ENCODE measurements around the gene CD48.
"Not testable (repeated sequence)": the region's sequence is repeated elsewhere in the genome, so short reads cannot be mapped to it uniquely, and the experiment has no call there.

The CD48 gene

DNA sequence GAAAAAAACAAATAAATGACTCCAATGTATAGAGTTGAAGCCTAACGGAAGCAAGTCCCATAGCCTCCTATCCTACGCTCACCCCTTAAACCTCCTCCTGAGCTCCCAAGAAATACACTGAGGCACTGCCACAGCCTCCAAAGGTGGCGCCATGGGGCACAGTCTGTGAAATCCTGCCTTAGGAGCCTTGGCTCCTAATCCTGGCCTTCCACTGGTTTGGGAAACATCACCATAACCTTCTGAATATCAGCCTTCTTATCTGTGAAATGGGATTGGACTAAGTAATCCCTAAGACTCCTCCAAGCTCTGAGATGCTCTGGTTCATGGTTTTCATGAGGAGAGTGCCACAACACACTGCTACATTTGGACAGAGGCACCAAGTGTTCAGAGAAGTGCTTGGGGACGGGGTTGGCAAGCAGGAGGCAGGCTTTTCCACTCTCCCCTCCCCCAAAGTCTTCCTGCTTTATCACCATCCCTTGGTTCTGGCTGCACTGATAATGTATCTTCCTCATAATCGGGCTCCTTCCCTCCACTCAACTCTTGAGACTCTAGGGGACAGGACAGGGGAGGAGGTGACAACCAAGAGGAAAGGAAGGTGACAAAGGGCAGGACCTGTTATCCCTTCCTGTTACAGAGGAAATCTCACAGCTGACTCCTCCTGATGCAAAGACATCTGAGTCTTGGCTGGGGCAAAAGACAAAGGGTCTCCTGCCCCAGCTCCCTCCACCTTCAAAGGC, 30.2 kb upstream of the CD48 start:
- no peak for DNase-seq (ENCODE audit: low read depth in 2 of 2)

- no peak for DNase-seq (ENCODE audit: low read depth in 2 of 2)
These were observed 29.5 kb upstream of the CD48 start for GRCh38 chr1:160741092-160741501.

DNA sequence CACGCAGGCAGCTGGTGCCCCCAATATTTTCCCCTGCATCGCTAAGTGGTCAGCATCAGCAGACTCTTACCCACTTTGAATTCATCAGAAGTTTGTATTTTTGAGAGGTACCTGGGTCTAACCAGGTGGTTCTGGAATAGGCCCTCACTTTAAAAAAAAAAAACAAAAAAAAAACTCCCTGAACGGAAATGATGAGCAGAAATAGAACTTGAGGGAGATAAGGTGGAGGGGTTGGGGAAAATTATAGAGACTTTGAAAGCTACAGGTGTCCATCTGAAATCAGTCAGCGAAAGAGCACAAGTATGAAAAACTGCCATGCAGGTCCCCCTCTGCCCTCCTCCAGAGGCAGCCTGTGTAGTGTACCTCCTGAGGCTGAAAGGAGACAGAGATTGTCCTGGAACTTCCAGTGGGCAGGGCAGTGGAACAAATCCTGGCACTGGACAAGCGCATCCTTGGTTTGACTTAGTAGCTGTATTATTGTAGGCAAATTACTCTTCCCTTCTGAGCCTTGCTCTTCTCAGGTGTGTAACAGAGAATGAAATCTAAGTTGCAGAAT, 28.6 kb upstream of the CD48 start:
- DNase-seq (ENCODE audit: low read depth in 2 of 2), result no peak

- DNase-seq (ENCODE audit: low read depth in 2 of 2), result peak in 1 of 2 donors; percentile 48
These were observed 27.5 kb upstream of the CD48 start, which contains the start of gene SLAMF7 for GRCh38 chr1:160739098-160739511. TSS of gene SLAMF7 (plus strand) at chr1:160739247. CDS start at chr1:160739302, 55 bp downstream.

- DNase-seq (ENCODE audit: low read depth in 2 of 2), result no peak
These were observed 26.6 kb upstream of the CD48 start for GRCh38 chr1:160738271-160738670.

GRCh38 chr1:160734301-160734700, 22.7 kb upstream of the CD48 start:
- DNase-seq (ENCODE audit: low read depth in 2 of 2), result no peak

- DNase-seq (ENCODE audit: low read depth in 2 of 2), result no peak
These were observed 22.3 kb upstream of the CD48 start for GRCh38 chr1:160733898-160734297.

- no peak for DNase-seq (ENCODE audit: low read depth in 2 of 2)
These were observed 20.4 kb upstream of the CD48 start for GRCh38 chr1:160731990-160732389.

DNA sequence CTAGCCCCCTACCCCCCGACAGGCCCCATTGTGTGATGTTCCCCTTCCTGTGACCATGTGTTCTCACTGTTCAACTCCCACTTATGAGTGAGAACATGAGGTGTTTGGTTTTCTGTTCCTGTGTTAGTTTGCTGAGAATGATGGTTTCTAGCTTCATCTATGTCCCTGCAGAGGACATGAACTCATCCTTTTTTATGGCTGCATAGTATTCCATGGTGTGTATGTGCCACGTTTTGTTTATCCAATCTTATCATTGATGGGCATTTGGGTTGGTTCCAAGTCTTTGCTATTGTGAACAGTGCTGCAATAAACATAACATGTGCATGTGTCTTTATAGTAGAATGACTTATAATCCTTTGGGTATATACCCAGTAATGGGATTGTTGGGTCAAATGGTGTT, 19.9 kb upstream of the CD48 start:
- DNase-seq (ENCODE audit: low read depth in 2 of 2), result not testable (repeated sequence)

GRCh38 chr1:160727316-160727640, 15.7 kb upstream of the CD48 start:
- no peak for DNase-seq (ENCODE audit: low read depth in 2 of 2)

- DNase-seq (ENCODE audit: low read depth in 2 of 2), result no peak
These were observed 15.1 kb upstream of the CD48 start for GRCh38 chr1:160726498-160727315.

GRCh38 chr1:160726114-160726497, 14.5 kb upstream of the CD48 start:
- DNase-seq (ENCODE audit: low read depth in 2 of 2), result no peak

DNA sequence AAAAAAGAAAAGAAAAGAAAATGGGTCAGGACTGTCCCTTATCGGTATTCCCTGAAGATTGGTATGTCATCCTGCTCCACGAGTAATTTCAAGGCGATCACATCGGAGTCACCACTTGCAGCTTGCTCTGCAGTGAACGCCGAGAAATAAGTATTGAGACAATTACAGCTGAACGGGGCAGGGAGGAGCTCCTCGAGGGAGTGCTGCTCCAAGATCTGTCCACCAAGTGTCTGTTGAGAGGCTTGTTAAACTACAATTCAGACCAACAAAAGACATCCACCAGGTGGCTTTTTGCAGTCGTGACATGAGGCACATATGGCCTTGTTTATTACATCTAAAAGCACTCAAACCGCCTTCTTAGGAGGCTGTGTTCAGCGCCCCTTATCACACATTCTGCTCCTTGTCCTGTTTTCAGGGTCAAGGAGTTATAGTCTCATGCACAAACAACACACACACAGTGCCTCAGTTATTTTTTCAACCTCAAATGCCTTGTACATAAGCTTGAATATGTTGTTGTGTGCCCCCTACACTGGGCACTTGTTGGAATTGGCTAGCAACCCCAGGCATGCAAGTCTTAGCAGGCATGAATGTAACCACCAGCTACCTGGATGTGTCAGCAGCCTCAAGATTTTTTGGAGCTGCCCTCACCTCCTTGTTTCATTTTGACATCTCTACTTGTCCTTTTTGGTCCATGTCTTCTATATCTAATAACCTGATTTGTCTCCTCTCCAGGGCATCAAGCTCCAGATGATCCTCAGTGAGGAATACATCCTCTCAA, 13.0 kb upstream of the CD48 start:
- no peak for DNase-seq (ENCODE audit: low read depth in 2 of 2)

DNA sequence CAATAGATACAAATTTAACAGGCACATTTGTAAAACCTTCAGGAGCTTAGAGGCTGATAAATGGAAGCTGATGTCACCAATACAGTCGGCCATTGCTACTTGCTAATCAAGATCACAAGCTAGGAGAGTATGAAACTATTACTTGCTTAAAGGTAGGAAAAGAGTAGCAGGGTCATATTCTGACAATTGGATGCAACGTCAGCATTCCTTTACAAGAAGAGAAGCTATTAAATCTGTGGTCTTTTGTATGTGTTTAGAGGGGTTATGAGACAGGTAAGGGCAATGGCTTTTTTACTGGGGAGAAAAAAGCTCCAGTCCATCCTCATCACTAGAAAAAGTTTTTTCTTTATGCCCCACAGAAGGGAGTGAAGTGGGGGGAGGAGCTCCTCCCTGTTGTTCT, 11.7 kb upstream of the CD48 start:
- no peak for DNase-seq (ENCODE audit: low read depth in 2 of 2)

DNA sequence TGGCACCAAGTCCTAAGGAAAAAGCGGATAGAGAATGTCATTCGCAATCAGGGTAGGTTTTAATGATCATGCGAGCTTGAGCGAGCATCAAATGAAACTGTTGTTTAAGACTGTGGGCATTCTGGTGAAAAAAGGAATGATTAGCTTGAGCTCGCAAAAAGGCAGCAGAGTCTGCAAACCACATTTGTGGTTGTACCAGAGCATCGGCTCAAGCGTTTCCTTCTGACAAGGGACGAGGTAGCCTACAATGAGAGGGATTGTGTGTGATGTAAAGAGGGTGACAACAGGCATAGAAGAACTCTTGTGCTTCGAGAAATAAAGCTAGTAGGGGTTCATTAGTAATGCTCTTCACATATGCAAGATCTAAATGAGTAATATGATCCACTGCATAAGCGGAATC, 11.1 kb upstream of the CD48 start:
- DNase-seq (ENCODE audit: low read depth in 2 of 2), result no peak

GRCh38 chr1:160721473-160721872, 9.9 kb upstream of the CD48 start:
- DNase-seq (ENCODE audit: low read depth in 2 of 2), result no peak

DNA sequence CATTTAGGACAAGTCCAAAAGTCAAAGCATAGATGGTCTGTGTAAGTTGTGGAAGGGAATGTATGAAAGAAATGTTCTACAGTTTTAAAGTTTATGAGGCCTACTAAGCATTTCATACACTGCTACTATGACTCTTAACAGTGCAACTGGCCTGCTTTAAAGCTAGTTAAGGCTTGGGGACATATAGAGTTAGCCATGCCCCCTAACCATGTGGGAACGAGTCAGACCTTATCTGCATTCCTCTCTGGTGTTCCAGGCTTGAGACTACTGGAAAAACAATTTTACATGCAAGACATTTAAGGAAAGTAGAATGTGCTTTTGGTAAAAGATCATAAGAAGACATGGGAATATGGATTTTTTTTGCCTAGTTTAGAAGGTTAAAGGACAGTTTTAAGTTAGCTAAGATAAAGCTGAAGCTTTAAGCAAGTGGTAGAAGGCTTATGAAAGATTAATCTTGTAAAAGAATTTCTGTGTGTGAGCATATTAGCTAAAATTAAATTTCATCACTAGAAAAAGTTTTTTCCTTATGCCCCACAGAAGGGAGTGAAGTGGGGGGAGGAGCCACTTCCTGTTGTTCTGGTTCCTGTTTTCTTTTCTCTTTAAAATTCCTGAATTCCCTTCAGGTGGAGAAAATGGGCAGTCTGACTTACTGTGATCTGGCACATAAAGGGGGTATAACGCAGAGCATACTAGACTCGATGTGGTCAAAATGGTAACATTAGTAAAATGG, 8.9 kb upstream of the CD48 start:
- DNase-seq (ENCODE audit: low read depth in 2 of 2), result no peak

GRCh38 chr1:160718210-160718609, 6.6 kb upstream of the CD48 start:
- DNase-seq (ENCODE audit: low read depth in 2 of 2), result no peak

DNA sequence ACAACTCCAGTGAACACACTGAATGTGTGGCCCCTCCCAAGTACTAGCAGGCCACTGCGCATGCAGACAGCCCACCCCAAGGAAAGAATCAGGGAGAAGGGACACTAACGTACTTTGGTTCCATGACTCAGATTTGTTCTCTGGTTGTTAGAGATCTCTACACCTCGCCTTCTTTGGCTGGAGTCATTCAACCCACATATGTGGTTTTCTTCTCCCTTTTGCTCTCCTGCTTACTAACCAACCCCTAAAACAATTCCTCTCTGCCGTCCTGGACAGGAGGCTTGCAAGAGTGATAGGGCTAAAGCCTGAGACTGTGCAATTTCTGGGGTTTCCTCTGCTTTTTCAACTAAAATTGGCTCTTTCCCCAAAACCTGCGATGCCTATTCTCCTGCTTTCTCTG, 5.7 kb upstream of the CD48 start:
- no peak for DNase-seq (ENCODE audit: low read depth in 2 of 2)

DNA sequence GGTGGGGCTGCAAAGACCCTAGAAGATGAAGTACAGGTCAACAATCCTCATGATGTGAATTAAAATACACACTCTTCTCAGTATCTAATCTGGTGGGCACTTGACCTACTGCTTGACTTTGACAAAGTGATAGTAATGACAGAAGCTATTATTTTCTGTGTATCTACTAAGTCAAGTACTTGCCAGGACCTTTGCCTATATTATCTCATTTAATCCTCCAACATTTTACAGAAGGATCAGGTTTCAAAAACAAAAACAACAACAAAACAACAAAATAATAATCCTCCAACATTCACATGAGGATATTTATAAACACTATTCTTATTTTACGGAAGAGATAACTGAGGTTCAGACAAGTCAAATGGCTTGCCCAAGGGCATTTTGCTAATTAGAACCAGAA, 4.4 kb upstream of the CD48 start:
- DNase-seq (ENCODE audit: low read depth in 2 of 2), result no peak

GRCh38 chr1:160714034-160714648, 2.5 kb upstream of the CD48 start:
- DNase-seq (ENCODE audit: low read depth in 2 of 2), result not testable (repeated sequence)

Measured in stimulated activated CD8-positive, alpha-beta memory T cell treated with anti-CD3 and anti-CD28 coated beads, Interleukin-2, amount 100 ng/mL, for 1 hour (primary cell).